Stimulated activated CD4-positive, alpha-beta T cell treated with anti-CD3 and anti-CD28 coated beads, Interleukin-4, amount 100 ng/mL, for 1 hour (primary cell): Measurements from ENCODE around the gene MEIOB.
"Not testable (repeated sequence)": the region's sequence is repeated elsewhere in the genome, so short reads cannot be mapped to it uniquely, and the experiment has no call there.

Experiments used
- DNase-seq: peaks from one replicate; pipeline ENCODE4 v3.0.0-alpha.2; 2020

Gene MEIOB

GRCh38 chr16:1907226-1907860 lies 35.4 kb upstream of the MEIOB start:
- no peak for DNase-seq

- no peak for DNase-seq
Observed at GRCh38 chr16:1906846-1907165, 34.8 kb upstream of the MEIOB start.

- no peak for DNase-seq
Observed at GRCh38 chr16:1906055-1906845, 34.3 kb upstream of the MEIOB start.

- DNase-seq, result no peak
Observed at GRCh38 chr16:1903845-1904840, 32.2 kb upstream of the MEIOB start.

DNA sequence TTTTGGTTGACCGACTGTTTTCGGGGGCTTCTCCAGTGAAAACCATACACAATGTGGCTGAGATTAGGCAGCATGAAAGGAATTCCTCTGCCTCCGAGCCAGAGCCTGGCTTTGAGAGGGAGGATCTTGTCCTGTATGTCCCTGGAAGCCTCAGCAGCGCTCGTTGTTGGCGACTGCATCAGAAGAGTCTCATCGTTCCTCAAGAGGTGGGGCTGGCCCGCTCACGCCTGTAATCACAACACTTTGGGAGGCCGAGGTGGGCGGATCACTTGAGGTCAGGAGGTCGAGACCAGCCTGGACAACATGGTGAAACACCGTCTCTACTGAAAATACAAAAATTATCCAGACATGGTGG lies 31.2 kb upstream of the MEIOB start:
- no peak for DNase-seq

GRCh38 chr16:1902547-1903219 lies 30.7 kb upstream of the MEIOB start:
- DNase-seq, result no peak

- DNase-seq, result no peak
Observed at GRCh38 chr16:1900452-1900774, 28.4 kb upstream of the MEIOB start.

- no peak for DNase-seq
Observed at GRCh38 chr16:1899641-1900451, 27.9 kb upstream of the MEIOB start.

GRCh38 chr16:1897692-1898091 lies 25.7 kb upstream of the MEIOB start:
- DNase-seq, result not testable (repeated sequence)

GRCh38 chr16:1895949-1896675 lies 24.1 kb upstream of the MEIOB start:
- DNase-seq, result no peak

- no peak for DNase-seq
Observed at GRCh38 chr16:1895068-1895467, 23.1 kb upstream of the MEIOB start.

GRCh38 chr16:1890708-1891050 lies 18.7 kb upstream of the MEIOB start:
- DNase-seq, result no peak

DNA sequence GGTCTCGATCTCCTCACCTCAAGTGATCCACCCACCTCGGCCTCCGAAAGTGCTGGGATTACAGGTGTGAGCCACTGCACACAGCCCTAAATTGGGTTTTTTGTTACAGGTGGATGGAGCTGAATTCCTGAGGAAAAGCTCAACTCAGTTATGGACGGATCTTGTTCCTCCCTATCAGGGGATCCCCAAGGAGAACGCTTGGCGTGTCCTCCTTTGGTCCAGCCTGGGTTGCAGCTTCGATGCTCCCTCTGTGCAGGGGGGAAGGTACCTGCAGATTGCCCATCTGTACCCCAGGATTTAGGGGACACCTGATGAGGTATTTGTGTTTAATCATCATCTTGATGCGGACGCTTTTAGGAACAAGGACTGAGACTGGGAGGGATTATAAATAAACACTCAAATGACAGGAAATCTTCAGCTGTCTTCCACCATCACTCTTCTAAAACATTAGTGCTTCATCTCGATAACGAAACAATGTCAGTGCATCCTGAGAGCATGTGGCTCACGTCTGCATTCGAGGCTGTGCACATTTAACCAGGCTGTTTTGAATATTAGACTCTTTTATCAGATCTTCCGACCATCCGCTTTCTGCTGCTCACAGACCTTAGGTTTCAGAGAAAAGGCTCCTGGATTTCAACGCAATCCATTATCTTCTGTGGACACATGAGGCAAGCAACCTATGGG lies 18.2 kb upstream of the MEIOB start:
- no peak for DNase-seq

DNA sequence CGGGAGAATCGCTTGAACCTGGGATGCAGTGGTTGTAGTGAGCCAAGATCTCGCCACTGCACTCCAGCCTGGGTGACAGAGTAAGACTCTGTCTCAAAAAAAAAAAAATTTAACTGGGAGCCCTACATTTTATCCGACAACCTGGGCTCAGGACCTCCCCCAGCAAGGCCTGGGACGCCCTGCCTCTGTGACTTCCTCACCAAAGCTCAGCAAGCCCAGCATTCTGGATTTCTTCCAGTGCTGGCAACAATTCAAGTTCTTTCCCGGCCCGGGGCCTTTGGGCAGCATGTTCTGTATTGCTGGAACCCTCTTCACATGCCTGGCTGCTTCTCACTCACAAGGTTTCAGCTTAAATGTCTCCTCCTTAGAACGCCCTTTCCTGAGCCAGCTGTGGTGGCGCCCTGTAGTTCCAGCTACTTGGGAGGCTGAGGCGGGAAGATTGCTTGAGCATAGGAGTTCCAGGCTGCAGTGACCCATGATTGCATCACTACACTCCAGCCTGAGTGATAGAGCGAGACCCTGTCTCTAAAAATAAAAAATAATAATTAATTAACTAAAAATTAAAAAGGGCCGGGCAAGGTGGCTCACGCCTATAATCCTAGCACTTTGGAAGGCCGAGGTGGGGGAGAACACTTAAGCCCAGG lies 15.9 kb upstream of the MEIOB start:
- no peak for DNase-seq

GRCh38 chr16:1884889-1885288 lies 12.9 kb upstream of the MEIOB start:
- DNase-seq, result no peak

DNA sequence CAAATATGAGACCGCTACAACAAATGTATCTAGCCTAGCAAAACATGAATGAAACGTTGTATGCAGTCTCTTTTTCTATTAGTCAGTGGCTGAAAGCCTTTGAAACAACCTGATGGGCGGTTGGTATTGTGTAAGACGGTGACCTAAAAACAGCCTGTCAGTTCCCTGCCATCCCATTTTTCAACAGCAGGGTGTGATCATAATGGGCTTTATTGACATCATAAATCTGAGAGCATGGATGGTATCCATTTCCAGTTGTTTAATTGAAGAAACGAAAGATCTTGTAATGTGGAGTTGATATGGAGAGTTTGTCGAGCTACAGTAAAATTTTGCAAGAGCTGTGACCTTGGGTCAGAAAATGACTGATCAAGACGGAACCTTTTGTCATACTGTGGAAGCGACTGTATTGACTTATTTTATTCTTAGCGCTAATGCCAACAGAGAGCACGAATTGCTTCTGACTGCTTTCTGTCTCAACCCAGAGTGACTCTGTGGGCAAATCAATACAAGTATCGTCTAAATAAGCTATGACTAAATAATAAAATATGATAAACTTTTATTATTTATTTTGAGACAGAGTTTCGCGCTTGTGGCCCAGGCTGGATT lies 12.3 kb upstream of the MEIOB start:
- no peak for DNase-seq

- not testable (repeated sequence) for DNase-seq
Observed at GRCh38 chr16:1881172-1881571, 9.2 kb upstream of the MEIOB start.

DNA sequence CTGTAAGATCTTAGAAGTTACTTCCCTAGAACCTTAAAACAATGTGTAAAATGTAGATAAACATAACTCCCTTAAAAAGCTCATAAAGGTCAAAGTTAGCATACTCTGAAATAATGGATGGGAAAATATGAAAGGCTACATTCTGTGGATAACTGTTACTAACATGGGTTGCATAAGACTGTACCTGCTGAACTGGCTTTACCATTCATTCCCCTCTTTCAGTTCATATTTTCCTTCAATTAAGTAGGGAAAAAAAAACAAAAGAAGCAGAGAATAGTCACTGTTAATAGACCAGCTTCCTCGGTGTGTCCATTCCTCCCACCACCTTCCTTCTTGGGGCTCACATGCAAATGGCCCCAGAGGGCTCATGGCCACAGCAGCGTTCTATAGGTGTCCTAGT lies 7.5 kb upstream of the MEIOB start:
- DNase-seq, result no peak

DNA sequence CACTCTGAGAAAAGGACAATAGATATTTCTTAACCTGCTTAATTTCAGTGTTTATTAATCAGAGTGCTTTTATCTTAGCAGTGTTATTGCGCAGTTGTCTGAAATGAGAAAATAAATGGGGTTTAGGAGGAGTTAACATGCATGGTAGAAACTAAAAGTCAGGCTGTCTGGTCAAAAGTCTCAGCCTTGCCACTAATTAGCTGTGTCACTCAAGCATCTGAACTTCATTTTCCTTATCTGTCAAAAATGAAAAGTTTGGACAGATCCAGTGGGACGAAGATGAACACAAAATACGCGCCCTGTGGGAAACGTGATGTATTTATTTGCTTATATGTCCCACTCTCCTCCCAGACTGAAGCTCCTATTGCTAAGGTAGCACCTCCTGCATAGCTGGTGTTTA lies 6.3 kb upstream of the MEIOB start:
- DNase-seq, result no peak

- no peak for DNase-seq
Observed at GRCh38 chr16:1877804-1878203, 5.8 kb upstream of the MEIOB start.
